Testis (tissue), 2 donors: ENCODE data around the gene SLC35B2.

Source experiments
- POLR2A ChIP-seq: fragments of 450-650 bp; IDR thresholded peaks from one replicate; pipeline ENCODE4 v1.6.1; 2017; ENCODE audit warnings: antibody characterized with exemption, mild to moderate bottlenecking, moderate library complexity
- TF ChIP-seq, protein P1 (sequence below), 3 experiments: fragments of 450-650 bp in 2 of 3; fragments of 200-600 bp in 1 of 3; sonication (generic) in 1 of 3; IDR thresholded peaks; one replicate each; pipeline ENCODE4 v1.5.1; 2016 to 2019; ENCODE audit warnings: antibody characterized with exemption in 3 of 3, mild to moderate bottlenecking in 2 of 3, moderate library complexity in 1 of 3

- TF ChIP-seq, protein P1, sequence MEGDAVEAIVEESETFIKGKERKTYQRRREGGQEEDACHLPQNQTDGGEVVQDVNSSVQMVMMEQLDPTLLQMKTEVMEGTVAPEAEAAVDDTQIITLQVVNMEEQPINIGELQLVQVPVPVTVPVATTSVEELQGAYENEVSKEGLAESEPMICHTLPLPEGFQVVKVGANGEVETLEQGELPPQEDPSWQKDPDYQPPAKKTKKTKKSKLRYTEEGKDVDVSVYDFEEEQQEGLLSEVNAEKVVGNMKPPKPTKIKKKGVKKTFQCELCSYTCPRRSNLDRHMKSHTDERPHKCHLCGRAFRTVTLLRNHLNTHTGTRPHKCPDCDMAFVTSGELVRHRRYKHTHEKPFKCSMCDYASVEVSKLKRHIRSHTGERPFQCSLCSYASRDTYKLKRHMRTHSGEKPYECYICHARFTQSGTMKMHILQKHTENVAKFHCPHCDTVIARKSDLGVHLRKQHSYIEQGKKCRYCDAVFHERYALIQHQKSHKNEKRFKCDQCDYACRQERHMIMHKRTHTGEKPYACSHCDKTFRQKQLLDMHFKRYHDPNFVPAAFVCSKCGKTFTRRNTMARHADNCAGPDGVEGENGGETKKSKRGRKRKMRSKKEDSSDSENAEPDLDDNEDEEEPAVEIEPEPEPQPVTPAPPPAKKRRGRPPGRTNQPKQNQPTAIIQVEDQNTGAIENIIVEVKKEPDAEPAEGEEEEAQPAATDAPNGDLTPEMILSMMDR (IDR thresholded peaks at IDR 0.05) = no peak
- no peak for TF ChIP-seq POLR2A
These were observed 11.9 kb downstream of the SLC35B2 start for GRCh38 chr6:44245391-44245911.
